NCI-H1930 (cell line): ENCODE results near the gene NCAN.

Source experiments
- DNase-seq, 2 experiments: peaks; one replicate each; lab custom pipeline; 2025; lab: John Stamatoyannopoulos, UW

Gene NCAN

DNA sequence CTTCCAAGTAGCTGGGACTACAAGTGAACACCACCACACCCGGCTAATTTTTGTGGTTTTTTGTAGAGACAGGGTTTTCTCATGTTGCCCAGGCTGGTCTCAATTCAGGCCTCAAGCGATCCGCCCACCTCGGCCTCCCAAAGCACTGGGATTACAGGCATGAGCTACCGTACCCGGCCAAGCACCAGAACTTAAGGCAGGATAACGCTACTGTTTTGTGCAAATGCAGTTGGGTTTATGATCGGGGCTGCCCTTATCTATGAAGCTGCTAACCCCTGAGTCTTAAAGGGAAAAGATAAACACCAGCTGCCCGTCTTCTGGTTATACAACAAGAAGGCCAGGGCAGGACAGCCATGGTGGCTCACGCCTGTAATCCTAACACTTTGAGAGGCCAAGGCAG is 73.9 kb downstream of the NCAN start:
- DNase-seq, result no peak

DNA sequence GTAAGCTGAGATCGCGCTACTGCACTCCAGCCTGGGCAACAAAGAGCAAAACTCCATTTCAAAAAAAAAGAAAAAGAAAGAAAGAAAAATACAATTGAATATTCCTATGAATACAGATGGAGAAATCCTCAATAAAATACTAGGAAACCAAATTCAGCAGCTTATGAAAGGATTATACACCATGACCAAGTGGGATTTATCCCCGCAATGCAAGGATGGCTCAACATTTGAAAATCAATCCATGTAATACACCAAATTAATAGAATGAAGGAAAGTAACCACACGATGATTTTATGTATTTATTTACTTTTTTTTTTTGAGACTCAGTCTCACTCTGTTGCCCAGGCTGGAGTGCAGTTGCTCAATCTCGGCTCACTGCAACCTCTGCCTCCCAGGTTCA is 80.8 kb downstream of the NCAN start:
- DNase-seq, result no peak

DNA sequence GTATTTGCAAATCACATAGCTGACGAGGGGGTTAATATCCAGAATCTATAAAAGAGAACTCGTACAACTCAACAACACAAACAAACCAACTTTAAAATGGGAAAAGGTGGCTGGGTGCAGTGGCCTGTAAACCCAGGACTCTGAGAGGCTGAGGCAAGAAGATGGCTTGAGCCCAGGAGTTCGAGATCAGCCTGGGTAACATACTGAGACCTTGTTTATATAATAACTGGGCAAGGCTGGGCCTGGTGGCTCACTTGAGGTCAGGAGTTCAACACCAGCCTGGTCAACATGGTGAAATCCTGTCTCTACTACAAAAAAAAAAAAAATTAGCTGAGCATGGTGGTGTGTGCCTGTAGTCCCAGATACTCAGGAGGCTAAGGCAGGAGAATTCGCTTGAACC is 83.2 kb downstream of the NCAN start:
- DNase-seq, result no peak

DNA sequence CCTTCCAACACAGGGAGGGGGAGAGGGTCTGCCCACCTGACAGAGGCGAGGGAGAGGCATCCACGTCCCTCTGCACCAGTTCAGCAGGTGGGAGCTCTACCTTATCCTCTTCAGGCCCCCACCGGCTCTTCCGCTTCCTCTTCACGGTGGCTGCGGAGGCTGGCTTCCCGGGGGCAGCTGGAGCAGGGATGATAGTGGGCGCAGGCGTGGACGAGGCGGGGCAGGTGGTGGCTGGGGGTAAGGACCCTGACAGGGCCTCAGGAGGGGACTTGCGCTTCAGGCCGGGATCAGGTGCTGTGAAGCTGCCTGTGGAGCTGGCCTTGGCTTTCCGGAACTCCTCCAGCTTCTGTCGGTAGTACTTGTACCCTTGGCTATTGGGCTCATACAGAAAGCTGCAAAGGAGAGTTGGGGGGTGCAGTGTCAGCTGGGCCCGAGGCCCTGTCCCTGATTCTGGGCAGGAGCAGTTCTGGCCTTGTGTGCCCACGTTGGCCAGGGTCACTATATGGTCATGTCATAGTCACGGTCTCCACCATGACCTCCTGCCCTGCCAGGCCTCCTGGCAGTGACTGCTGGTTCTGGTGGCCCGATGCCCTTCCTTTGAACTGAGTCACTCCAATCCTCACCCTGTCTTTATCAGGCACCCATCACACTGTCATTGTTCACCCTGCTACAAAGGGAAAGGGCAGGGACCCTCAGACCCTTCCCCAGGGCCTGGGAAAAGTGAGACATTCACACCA is 85.4 kb downstream of the NCAN start:
- no peak for DNase-seq

DNA sequence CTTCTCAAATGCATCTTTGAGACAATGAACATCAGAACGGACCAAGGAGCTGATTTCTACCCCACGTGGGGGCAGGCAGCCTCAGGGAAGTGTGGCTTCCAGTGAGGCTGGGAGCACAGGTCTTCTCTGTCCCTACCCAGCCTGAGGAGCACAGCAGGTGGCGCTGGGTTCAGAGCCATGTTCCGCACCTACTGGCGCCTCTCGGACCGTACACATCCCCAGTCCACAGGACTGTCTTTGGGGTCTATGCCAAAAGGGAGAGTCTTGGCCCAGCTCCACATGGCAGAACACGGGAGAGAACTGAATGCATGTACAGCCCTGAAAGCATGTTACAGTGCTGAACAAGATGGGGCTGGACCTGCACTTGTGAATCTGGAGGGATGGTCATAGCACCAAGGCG is 86.0 kb downstream of the NCAN start:
- no peak for DNase-seq

DNA sequence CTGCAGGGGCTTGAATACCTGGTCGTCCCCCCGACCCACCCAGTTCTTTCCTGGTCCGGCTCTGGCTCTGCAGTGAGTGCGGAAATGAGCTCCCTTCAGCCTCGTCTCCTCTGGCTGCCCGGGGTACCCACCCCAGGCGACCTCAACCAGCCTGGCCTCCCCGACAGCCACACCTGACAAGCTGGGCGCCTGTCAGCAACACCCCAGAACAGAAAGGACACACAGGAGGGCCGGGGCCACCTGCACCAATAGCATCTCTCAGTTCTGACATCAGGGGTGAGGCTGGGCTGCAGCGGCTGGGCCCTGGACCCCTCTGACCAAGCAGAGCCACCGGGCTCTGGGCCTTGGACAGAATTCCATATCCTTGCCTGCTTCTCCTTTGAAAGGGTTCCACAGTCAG is 88.9 kb downstream of the NCAN start:
- no peak for DNase-seq
